ENCODE measurements around the gene AQP9. TPM values are rescaled to one million over a fixed set of nuclear protein-coding genes. Genes with fewer than 3 reads are reported as not detected.

AQP9 gene
- total RNA-seq: 0.08 TPM in 2 replicates

GRCh38 chr15:58138106-58138505 lies at the start of gene AQP9:
AQP9 (plus strand) TSS chr15:58138381; CDS start chr15:58138566, 185 bp downstream.

Other genes with a start within 250 kb of the AQP9 start
- 0.70 TPM in 1 of 2 replicates, not detected in the other for gene ALDH1A2, start 72.7 kb upstream of the AQP9 start, total RNA-seq